NB4 (cell line): ENCODE measurements around the gene LYSET.
A peak's percentile ranks its signal among the peaks of the same experiment; 100 is the strongest.

Experiments
- DNase-seq: peaks from one replicate; pipeline ENCODE4 v3.0.0; 2010; ENCODE audit warnings: low read depth
- H3K4me3 ChIP-seq: one replicate; pipeline ENCODE4 v1.5.1; 2011; ENCODE audit warnings: mild to moderate bottlenecking, low read depth, low read length, moderate library complexity
- MYC ChIP-seq: IDR thresholded peaks from 2 replicates; pipeline ENCODE4 v1.6.1; 2011; ENCODE audit warnings: low read depth, low read length
- POLR2A ChIP-seq: IDR thresholded peaks from 2 replicates; pipeline ENCODE4 v1.6.1; 2011; ENCODE audit warnings: mild to moderate bottlenecking; ENCODE audit not compliant: insufficient read length; ENCODE audit errors: extremely low read depth
- TF ChIP-seq, protein P1 (sequence below): IDR thresholded peaks from 2 replicates; pipeline ENCODE4 v1.6.1; 2011; ENCODE audit warnings: low read depth, low read length
- TF ChIP-seq, protein P2 (sequence below): IDR thresholded peaks from one replicate; pipeline ENCODE4 v1.5.1; 2012; ENCODE audit warnings: low read depth, low read length

Gene LYSET

DNA sequence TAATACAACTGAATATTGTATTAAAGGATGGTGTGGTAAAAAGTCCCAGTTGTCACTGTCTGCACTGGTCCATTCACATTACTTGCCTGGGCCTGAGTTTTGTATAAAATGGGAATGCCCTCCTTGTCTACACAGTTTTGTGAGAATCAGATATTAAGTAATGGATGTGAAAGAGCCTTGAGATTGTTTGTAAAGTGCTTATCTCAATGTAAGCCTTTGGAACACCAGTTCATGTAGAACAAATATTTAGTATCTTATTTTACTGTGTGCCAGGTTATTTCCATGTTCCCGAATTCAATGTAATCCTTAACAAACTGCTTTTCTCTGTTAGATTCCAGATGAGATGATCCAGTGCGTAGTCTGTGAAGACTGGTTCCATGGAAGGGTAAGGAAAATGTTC lies 29.5 kb downstream of the LYSET start:
- TF ChIP-seq POLR2A (no peak), MYC (no peak)
- TF ChIP-seq, protein P1, sequence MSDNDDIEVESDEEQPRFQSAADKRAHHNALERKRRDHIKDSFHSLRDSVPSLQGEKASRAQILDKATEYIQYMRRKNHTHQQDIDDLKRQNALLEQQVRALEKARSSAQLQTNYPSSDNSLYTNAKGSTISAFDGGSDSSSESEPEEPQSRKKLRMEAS: no peak
- TF ChIP-seq, protein P2, sequence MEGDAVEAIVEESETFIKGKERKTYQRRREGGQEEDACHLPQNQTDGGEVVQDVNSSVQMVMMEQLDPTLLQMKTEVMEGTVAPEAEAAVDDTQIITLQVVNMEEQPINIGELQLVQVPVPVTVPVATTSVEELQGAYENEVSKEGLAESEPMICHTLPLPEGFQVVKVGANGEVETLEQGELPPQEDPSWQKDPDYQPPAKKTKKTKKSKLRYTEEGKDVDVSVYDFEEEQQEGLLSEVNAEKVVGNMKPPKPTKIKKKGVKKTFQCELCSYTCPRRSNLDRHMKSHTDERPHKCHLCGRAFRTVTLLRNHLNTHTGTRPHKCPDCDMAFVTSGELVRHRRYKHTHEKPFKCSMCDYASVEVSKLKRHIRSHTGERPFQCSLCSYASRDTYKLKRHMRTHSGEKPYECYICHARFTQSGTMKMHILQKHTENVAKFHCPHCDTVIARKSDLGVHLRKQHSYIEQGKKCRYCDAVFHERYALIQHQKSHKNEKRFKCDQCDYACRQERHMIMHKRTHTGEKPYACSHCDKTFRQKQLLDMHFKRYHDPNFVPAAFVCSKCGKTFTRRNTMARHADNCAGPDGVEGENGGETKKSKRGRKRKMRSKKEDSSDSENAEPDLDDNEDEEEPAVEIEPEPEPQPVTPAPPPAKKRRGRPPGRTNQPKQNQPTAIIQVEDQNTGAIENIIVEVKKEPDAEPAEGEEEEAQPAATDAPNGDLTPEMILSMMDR: no peak
- DNase-seq: no peak
- no peak overlapping the region for H3K4me3 ChIP-seq

DNA sequence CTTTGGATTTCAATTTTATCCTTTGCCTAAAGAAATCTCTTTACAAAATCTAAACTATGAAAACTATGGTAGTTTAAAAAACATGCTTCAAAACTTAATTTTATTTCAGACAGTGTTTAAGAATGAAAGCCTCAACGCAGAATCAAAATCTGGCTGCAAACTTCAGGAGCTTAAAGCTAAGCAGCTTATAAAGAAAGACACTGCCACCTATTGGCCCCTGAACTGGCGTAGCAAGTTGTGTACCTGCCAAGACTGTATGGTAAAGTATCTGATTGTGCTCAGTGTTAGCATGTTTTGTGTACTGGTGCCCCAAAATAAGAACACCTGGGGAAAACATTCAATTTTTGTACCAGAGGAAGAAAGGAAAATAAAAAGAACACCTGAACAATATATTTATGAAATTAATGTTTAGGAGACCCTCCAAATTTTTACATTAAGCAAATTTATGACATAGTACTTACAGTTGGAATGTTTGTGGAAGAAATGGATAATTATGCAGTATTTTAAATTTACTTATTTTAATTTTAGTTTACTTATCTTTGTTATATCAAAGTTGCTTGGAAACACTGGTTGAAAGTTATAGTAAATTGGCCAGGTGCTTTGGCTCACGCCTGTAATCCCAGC lies 34.1 kb downstream of the LYSET start:
- TF ChIP-seq, protein P1: no peak
- TF ChIP-seq, protein P2: peak; percentile 70
- DNase-seq: peak; percentile 73
- no peak overlapping the region for H3K4me3 ChIP-seq

DNA sequence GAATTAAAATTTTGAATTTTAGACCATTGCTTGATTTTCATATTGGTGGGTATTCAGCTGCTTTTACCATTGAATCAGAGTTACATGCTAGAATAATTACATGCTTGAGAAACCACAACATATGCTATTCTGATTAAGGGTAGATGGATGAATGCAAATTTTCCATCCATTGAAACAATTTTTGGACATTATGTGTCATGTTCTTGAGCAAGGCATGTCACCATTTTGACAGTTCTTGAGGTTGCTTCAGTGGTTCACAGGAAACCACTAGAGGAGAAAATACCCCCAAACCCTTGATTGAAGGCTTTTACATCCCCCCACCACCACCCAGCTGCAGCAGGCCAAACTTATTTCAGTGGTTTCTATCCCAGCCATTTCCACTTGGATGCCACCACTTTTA lies 35.4 kb downstream of the LYSET start:
- no peak overlapping the region for H3K4me3 ChIP-seq
- DNase-seq: no peak
- TF ChIP-seq, protein P2: no peak
- TF ChIP-seq, protein P1: no peak
- TF ChIP-seq MYC (no peak), POLR2A (no peak)

DNA sequence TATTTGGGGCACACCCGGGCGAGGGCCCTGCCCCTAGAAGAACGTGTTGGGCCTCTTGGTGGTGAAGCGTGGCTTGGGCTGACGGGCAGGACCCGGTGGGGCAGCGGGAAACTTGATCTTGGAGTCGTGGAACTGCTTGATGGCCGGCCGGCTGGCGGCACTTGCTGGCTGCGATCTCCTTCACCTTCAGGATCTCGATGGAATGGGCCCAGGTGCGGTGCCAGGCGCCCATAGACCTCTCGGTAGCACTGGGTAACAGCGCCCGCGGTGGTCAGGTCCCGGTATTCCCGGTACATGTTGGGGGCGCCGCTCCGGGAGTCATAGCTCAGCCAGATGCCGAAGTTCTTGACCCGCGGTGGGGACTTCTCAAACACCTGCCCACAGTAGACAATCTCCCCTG lies 38.4 kb downstream of the LYSET start:
- TF ChIP-seq POLR2A: no peak
- TF ChIP-seq, protein P1: no peak
- no peak for TF ChIP-seq MYC
- TF ChIP-seq, protein P2: no peak
- no peak overlapping the region for H3K4me3 ChIP-seq
- DNase-seq: no peak

DNA sequence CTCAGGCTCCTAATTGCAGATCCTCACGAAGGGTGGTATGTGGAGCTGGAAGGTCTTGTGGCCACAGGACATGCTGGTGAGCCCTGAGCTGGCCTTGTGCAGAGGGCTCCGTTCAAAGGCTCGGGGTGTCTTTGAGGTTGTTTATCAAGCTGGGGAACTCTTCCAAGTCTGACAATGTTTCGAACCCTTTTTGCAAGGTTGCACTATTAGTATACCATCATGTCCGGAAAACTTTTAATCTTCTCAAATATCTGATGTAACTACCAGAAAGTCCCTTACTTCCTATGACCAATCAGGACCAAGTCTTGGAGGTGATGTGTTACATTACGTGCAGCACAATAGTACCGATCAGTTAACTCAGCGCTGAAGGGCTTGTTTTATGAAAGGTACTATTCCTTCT lies 43.4 kb downstream of the LYSET start:
- H3K4me3 ChIP-seq: no peak overlapping the region
- TF ChIP-seq, protein P1: no peak
- TF ChIP-seq MYC (no peak), POLR2A (no peak)
- TF ChIP-seq, protein P2: no peak
- no peak for DNase-seq
